Left colon (tissue), 2 donors: ENCODE results near the gene SPATA32. TPM values are rescaled to one million over a fixed set of nuclear protein-coding genes. Genes with fewer than 3 reads are reported as not detected.

Source experiments
- ATAC-seq: fragments of 200-7000 bp; cut with Tn5 transposase; one replicate; pipeline ENCODE4 v1.9.1; 2020; ENCODE audit warnings: mild to moderate bottlenecking, moderate library complexity
- DNase-seq, 2 donors: peaks; one replicate each; pipeline ENCODE4 v3.0.0-alpha.2; 2020
- intact Hi-C, 2 donors: fragments of 100-400 bp; cut with DNase I in 1 of 2; cut with micrococcal nuclease in 1 of 2; formaldehyde crosslinking; loops; one replicate each; pipeline versions ENCODE4 v1.11.2 to v1.14.0; 2022; cut with DNase I, micrococcal nuclease
- total RNA-seq, 2 donors: library from RNA; stranded (reverse); fragmentation: NEBNext Ultra II Directional; extraction: Animal tissue kit (Norgen Biotek cat#: 25700); gene quantifications; one replicate each; pipeline ENCODE4 v1.2.1, GENCODE V29; 2021
- donor health status: DM: no; HTN: no; CAD: no.
- donor health status: DM: yes; HTN: yes; CAD: no.

The SPATA32 gene
- total RNA-seq, 2 donors from 2014 or later = not detected

DNA sequence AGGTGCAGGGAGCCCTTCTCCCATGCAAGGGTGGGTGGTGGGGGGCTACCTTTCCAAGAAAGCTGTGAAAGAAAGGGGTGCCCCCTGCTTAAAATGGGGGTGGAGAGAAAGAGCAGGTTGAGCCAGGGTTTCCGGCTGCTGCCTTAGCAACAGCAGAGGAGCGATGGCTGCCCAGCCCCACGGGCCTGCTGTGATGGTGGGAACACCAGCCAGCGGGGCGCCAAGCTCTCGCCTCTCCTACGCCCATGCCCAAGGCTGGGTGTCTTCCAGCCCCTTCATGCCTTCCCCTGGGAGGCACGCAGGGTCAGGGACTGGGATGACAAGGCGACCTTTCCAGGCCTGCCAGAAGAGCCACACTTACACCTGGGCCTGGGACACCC lies 37.2 kb downstream of the SPATA32 start:
- intact Hi-C loops = no loop called here
- ATAC-seq = no peak
- peak in 1 of 2 donors; percentile 22 for DNase-seq

DNA sequence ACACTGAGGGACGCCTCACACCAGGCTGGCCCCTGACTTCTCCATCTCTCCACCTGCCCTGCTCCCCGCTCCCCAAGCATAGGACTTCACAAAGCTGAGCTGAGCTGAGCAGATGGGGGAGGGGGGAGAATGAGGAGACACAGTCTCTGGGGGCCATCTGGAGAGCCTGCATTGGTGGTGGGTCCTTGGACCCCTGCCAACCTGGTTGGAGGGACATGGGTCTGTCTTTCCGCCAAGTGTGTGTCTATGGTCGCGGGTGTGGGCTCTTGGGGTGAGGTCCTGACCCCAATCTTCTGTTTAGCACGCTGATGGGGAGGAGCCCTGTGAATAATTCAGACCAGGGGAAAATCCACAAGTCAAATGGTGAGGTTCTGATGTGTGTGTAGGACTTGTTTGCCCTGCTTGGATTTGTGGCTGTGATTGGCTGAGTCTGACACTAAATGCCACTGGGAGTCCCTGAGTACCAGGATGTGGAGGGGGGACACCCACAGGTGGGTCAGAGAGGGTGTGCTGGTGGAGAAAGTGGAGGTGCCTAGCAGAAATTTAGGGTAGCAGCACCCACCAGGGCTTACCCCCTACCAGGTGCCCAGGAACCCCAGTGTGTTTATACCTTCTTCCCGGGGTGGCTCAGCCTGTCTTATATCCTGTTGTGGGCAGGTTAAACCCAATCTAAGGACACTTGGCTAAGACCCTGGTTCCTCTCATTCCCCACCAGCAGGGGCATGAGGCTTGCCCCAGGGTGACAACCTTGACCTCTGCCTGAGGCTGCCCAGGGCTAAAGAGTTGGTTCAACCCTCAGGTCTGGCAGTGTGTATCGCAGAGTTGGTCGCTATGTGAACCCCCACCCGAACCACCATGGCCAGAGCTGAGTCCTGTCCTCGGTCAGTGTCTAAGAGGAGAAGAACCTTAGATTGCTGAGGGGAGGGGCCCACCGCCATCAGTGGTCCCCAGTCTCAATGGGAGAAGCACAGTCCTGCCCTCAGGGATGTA lies 38.1 kb downstream of the SPATA32 start:
- intact Hi-C loops = no loop called here
- DNase-seq = peak in 1 of 2 donors; percentile 21
- ATAC-seq = no peak

DNA sequence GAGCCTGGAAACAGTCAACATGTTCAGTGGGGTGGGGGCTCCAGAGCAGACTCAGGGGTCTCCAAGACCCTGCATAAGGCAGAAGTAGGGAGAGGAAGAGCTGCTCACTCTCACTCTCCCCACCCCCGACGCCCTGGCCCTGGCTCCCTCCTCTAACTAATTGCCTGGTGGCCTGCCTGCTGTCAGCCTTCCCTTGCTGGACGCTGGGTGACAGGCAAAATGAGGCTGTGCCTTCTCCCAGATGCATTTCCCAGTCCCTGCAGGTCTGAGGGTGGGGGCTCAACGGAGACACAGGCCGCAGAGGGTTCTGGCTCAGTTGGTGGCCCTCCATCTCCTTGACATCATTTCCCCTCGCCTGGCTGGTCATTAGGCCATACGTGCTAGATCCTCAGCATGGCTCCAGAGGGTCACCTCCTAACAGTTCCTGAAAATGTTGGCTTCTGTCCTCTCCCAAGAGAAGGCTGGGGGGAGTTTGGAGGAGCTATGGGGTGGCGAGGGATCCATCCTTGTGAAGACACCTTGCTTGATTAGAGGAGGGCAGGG lies 38.8 kb downstream of the SPATA32 start:
- intact Hi-C loops = no loop called here
- DNase-seq = no peak
- no peak for ATAC-seq

- intact Hi-C loops = no loop called here
- peak in 1 of 2 donors; percentile 39 for DNase-seq
- no peak for ATAC-seq
Observed at GRCh38 chr17:45222289-45222995, 39.5 kb downstream of the SPATA32 start.

- ATAC-seq = no peak
- intact Hi-C loops = no loop called here
Observed at GRCh38 chr17:45222014-45222288, 39.9 kb downstream of the SPATA32 start.

GRCh38 chr17:45221081-45222013 lies 40.5 kb downstream of the SPATA32 start, which contains the start of gene FMNL1:
FMNL1 (plus strand) TSS chr17:45221885; CDS start chr17:45222125, 240 bp downstream.
- ATAC-seq (peak; percentile 30), DNase-seq (peak in 1 of 2 donors; percentile 75)
- intact Hi-C loops = no loop called here

More at GRCh38 chr17:45222014-45222288, 39.9 kb downstream of the SPATA32 start:
- peak in 1 of 2 donors; percentile 22 for DNase-seq

GRCh38 chr17:45220079-45220478 lies 41.8 kb downstream of the SPATA32 start:
- DNase-seq (no peak), ATAC-seq (no peak)
- intact Hi-C loops = no loop called here

- ATAC-seq = peak; percentile 84
- intact Hi-C loops = loop anchor here (5.0 to 10.0 kb wide), 2 partner anchors 166 to 168 kb away; no protein-coding TSS in a partner anchor
- DNase-seq = peak; percentile 64 to 93
Observed at GRCh38 chr17:45218895-45219661, 42.8 kb downstream of the SPATA32 start.

Other genes with a start within 250 kb of the SPATA32 start
- 10 to 100 TPM; 25.7 to 28.1 TPM for gene DCAKD, start 210.5 kb downstream of the SPATA32 start, total RNA-seq
- gene NMT1, start 200.8 kb downstream of the SPATA32 start, total RNA-seq = 10 to 100 TPM; 48.2 to 69.5 TPM
- gene PLCD3, start 129.6 kb downstream of the SPATA32 start, total RNA-seq = 100 to 1,000 TPM; 335 to 566 TPM
- 10 to 100 TPM; 22.3 to 22.6 TPM for gene ACBD4, start 126.4 kb downstream of the SPATA32 start, total RNA-seq
- 10 to 100 TPM; 36.1 to 46.7 TPM for gene HEXIM1, start 113.6 kb downstream of the SPATA32 start, total RNA-seq
- 1 to 10 TPM; 4.7 to 5.2 TPM for gene HEXIM2, start 100.2 kb downstream of the SPATA32 start, total RNA-seq
- gene FMNL1, start 40.2 kb downstream of the SPATA32 start, total RNA-seq = 10 to 100 TPM in 1 of 2 donors, 1 to 10 TPM in 1; 5.4 to 12.2 TPM
- gene MAP3K14, start 54.9 kb upstream of the SPATA32 start, total RNA-seq = 10 to 100 TPM; 13.0 to 13.3 TPM
- gene ARHGAP27, start 170.8 kb upstream of the SPATA32 start, total RNA-seq = 100 to 1,000 TPM; 146 to 165 TPM
- gene PLEKHM1, start 228.6 kb upstream of the SPATA32 start, total RNA-seq = 10 to 100 TPM; 56.9 to 73.7 TPM